NK-92 (cell line): ENCODE results near the gene IRAK1.
"Not testable (repeated sequence)": the region's sequence is repeated elsewhere in the genome, so short reads cannot be mapped to it uniquely, and the experiment has no call there.

Experiments
- DNase-seq: peaks from one replicate; lab custom pipeline; 2025; ENCODE audit not compliant: unreplicated experiment; lab: John Stamatoyannopoulos, UW

Gene IRAK1

DNA sequence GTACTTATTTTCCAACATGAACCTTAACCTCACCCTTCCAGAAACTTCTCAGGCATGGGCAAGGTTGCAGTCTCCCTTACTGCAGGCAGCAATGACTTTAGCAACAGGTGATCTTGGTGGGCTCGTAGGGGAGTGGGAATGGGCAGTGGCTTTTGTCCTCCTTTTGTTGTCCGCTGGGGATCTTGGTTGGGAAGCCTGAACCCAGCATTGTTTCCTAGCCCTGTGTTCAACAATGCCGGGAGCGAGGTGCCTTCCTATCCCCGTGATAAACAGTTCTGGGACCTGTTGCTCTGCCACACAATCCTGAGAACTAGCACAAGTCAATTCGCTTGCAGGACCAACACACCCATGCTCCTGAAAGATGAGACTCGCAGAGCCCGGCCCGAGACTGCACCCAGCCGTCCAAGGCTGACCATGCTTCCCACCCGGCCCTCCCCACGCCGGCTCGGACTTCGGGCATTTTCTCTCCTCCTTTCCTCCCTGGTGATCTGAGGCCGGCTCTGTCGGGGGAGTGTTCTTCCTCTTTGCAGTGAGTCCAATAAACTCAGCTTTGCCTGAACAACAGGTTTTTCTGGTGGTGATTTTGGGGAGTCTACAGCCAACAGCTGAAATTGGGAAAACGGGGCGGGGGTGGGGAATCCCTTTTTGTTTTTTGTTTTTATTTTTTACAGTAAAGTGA, 20.2 kb downstream of the IRAK1 start:
- no peak for DNase-seq

- no peak for DNase-seq
These were observed 24.2 kb downstream of the IRAK1 start for GRCh38 chrX:153995504-153995903.

- DNase-seq: not testable (repeated sequence)
These were observed 25.3 kb downstream of the IRAK1 start for GRCh38 chrX:153994398-153994797.

DNA sequence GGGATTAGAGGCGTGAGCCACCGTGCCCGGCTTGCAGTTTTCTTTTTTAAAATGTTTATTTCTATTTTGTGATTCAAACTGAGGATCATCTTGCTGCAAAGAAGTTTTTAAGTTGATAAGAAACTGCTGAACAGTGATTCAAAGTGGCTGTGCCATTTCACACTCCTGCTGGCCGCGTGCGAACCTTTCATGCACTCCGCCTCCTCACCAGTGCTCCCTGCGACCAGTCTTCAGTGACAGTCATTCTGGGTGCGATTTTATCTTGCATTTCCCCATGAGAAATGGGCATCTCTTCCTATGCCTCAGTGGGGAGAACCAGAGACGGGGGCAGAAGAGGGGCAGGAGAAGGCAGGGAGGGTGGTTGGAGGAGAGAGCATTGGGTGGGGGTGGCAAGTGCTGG, 25.7 kb downstream of the IRAK1 start:
- no peak for DNase-seq

GRCh38 chrX:153993079-153993478, 26.6 kb downstream of the IRAK1 start:
- DNase-seq: no peak

DNA sequence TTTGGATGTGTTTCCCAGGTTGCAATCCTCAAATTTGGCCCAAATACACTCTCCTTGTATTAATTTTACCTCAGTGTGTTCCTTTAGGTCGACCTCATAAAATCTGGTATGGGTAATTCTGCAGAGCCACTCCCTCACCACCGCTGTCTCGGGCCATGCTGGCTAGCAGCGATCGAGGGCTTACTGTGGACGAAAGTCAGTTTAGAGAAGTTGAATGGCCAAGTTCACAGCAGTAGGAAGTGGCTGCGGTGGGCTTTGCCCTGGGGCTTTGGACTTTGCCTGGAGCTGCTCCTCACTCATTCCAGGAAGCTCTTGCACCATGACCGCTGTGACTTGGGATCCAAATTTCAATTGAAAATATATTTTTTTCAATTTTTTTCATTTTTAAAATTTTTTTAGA, 27.5 kb downstream of the IRAK1 start:
- DNase-seq: no peak

DNA sequence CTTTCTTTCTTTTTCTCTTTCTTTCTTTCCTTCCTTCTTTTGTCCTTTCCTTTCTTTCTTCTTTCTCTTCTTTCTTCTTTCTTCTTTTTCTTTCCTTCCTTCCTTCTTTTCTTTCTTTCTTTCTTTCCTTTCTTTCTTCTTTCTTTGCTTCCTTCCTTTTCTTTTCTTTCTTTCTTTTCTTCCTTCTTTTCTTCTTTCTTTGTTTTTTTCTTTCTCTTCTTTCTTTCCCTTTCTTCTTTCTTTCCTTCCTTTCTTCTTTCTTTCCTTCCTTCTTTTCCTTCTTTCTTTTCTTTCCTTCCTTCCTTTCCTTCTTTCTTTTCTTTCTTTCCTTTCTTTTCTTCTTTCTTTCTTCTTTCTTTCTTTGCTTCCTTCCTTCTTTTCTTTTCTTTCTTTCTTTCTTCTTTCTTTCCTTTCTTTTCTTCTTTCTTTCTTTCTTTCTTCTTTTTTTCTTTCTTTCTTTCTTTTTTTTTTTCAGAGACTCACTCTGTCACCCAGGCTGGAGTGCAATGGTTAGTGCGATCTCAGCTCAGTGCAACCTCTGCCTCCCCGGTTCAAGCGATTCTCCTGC, 28.6 kb downstream of the IRAK1 start:
- no peak for DNase-seq

- no peak for DNase-seq
These were observed 29.6 kb downstream of the IRAK1 start for GRCh38 chrX:153989973-153990655.

DNA sequence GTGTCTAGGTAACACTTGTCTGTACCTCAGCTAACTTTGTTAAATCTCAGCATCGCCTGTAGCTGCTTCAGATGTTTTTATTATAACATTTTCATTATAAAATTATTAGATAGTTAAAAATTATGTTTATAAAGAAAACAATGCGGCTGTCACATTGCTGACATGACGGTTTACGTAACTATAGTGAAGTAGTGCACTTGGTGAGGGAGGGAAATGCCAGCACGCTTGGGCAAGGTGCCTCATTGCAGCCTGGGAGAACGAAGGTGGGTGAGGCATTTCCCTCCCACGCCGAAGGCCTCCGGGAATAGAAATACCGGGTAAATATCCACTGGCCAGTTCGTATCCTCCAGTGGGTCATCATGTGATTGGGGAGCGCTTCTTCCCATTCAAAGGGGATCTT, 31.2 kb downstream of the IRAK1 start:
- no peak for DNase-seq

DNA sequence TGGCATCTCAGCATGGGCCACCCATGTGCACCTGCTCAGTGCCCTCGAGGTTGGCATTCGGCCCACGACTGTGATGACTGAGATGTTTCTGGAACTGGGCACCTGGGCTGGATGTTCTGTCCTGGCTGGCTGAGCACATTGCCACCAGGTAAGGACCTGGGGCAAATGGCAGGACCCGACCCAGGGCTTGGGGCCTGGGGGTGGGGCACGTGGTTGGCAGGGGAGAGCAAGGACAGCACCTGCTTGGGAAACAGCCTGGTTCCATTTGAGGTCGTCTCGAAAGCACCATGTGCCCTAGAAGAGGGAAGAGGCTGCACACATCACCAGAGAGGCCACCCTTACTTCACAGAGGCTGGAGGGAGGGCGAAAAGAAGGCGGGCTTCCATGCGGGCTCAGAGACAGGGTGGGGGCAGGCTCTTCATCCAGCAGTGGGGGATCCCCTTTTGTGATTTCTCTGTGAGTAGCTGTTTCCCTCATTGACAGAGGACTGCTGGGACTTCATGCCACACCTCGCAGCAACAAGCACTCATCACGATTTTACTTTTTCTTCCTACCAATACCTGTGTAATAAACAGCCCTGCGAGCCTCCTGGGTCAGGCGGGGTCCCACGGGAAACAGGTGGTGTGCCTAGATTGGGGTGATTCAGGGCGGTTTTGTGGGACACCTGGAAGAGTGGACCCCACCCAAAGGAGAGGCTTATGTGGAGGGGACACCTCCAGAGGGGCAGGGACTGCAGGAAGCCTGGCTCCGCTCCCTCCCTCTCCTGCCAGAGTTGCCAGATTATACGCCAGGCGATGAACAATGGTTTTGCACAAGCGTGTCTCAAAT, 35.1 kb downstream of the IRAK1 start:
- DNase-seq: no peak

- DNase-seq: no peak
These were observed 36.3 kb downstream of the IRAK1 start for GRCh38 chrX:153983321-153983801.

DNA sequence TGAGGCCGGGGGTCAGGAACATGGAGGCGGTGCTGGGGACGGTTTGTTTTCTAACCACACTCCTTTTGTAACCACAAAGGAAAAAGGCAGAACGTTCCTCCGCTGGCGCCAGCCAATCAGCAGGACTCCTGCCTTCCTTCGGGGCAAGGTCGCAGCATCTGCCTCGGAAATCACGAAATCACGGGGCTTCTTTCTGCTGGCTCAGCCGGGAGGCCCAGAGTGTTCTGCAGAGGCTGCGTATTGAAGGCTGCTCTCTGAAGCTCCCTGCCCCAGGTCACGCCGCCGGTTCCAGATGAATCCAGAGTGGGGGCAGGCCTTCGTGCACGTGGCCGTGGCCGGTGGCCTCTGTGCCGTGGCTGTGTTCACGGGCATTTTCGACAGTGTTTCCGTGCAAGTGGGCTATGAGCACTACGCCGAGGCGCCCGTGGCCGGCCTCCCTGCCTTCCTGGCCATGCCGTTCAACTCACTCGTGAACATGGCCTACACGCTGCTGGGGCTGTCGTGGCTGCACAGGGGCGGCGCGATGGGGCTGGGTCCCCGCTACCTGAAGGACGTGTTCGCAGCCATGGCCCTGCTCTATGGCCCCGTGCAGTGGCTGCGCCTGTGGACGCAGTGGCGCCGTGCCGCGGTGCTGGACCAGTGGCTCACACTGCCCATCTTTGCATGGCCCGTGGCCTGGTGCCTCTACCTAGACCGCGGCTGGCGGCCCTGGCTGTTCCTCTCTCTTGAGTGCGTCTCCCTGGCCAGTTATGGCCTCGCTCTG, 37.8 kb downstream of the IRAK1 start:
- no peak for DNase-seq

GRCh38 chrX:153981231-153981630, 38.5 kb downstream of the IRAK1 start:
- no peak for DNase-seq

DNA sequence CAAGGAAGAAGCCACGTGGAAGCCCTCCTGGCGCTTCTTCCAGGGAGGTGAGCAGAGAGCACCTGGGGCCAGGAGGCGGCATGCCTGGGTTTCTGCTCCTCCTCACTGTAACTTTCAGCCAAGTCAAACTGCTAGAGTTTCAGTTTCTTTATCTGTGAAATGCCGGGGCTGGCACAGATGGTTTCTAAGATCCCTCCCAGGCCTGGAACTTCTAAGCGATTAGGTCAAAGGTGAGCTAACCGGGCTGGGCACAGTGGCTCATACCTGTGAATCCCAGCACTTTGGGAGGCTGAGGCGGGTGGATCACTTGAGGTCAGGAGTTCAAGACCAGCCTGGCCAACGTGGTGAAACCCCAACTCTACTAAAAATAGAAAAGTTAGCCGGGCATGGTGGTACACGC, 39.3 kb downstream of the IRAK1 start:
- DNase-seq: not testable (repeated sequence)

DNA sequence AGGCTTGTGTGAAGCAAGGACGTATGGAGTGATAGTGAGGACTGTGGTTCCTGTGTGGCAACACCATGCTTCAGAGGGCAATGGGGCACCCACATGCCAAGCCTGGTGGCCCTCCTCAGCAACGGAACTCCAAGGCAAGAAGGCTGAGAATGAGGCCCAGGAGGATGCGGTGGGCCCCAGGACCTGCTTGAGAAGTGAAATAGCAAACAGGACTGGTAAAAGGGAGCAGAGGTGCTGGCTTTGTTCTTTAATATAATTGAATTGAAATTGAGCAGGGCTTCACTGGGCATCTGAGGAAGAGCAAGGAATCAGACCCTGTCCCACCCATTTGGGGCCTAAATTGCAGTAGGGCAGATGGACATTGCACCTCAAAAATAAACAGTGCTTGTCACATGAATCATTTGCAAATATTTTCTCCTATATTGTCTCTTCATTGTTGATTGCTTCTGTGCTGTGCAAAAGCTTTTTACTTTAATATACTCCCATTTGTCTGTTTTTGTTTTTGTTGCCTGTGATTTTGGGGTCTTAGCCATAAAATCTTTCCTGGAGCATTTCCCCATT, 44.9 kb downstream of the IRAK1 start:
- DNase-seq: no peak

DNA sequence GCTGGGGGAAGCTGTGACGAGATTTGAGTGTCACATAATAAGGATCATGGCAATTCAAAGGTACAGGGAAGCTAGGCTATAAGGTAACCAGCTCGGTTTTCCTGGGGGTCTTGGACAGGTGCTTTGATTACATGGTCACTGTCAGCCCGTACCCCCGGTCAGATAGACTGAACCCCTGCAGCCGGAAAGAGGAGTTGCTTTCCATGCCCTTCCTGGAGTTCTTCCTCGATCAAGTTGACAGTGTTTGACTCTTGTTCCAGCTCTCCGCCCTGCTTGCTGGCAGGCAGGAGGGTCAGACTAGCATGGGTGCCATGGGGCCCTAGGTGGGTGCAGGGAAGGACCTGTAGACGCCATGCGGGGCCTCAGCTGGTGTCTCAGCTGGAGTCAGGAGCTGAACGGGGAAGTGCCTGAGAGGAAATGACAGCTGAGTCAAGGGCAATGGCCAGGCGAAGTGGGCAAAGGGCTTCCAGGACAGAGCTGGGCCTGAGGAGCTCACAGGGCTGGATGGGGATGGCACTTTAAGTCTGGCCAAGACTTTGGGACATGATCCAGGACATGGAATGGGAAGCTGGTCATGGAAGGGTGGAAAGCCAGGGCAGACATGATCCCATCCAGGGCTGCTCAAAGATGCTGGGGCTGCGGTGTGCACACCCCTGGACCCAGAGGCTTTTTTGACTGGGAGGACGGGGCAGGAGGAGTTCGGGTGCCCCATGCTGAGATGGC, 45.5 kb downstream of the IRAK1 start:
- DNase-seq: no peak

GRCh38 chrX:153973127-153974002, 46.3 kb downstream of the IRAK1 start:
- no peak for DNase-seq

- DNase-seq: peak; percentile 39
These were observed 47.2 kb downstream of the IRAK1 start, which contains the start of gene TMEM187 for GRCh38 chrX:153972368-153973126. Gene TMEM187, plus strand, starts transcription at chrX:153972754. Its CDS starts 9,309 bp downstream, at chrX:153982063.
